ENCODE results near the gene RPS17.
"Not testable (repeated sequence)": the region's sequence is repeated elsewhere in the genome, so short reads cannot be mapped to it uniquely, and the experiment has no call there.

Gene RPS17

GRCh38 chr15:82505842-82506241 lies 34.4 kb downstream of the RPS17 start:
- not testable (repeated sequence) for DNase-seq

- DNase-seq = not testable (repeated sequence)
These were observed 36.2 kb downstream of the RPS17 start for GRCh38 chr15:82504074-82504473.

GRCh38 chr15:82502700-82503339 lies 37.4 kb downstream of the RPS17 start:
- DNase-seq = not testable (repeated sequence)

- not testable (repeated sequence) for DNase-seq
These were observed 39.5 kb downstream of the RPS17 start for GRCh38 chr15:82500772-82501171.

GRCh38 chr15:82497978-82498377 lies 42.3 kb downstream of the RPS17 start:
- not testable (repeated sequence) for DNase-seq

- DNase-seq = not testable (repeated sequence)
These were observed 52.0 kb downstream of the RPS17 start for GRCh38 chr15:82488250-82488649.

GRCh38 chr15:82487045-82487444 lies 53.2 kb downstream of the RPS17 start:
- not testable (repeated sequence) for DNase-seq

Data from kidney glomerular epithelial cell (primary cell).